Caco-2 (cell line): Measurements from ENCODE around the gene PPCS. TPM values are rescaled to one million over a fixed set of nuclear protein-coding genes. Genes with fewer than 3 reads are reported as not detected.

Source experiments
- BruUV-seq: library from RNA; stranded (reverse); fragments of 400-500 nt; replicated peaks from 2 replicates; lab custom pipeline; 2021; lab: Mats Ljungman, UMichigan
- CTCF ChIA-PET: fragments of 300-600 bp; sonication (Branson Sonifier 250); formaldehyde crosslinking; loops from one replicate; lab custom pipeline; 2022; ENCODE audit warnings: antibody characterized with exemption; lab: Charles Lee
- POLR2A ChIA-PET: fragments of 300-600 bp; sonication (Branson Sonifier 250); formaldehyde crosslinking; loops from one replicate; lab custom pipeline; 2022; ENCODE audit warnings: antibody characterized with exemption; lab: Charles Lee
- DNase-seq, 2 experiments: peaks; one replicate each; pipeline versions ENCODE4 v3.0.0 to v3.0.0-alpha.2; 2020 to 2022
- H3K27me3 ChIP-seq: replicated peaks from 2 replicates; pipeline ENCODE4 v1.6.0; 2011; ENCODE audit warnings: low read length; ENCODE audit not compliant: control insufficient read depth, insufficient read depth
- H3K36me3 ChIP-seq: 2 replicates; pipeline ENCODE4 v1.5.1; 2011; ENCODE audit warnings: low read length; ENCODE audit not compliant: control insufficient read depth, insufficient read depth
- H3K4me1 ChIP-seq: fragments of 250-450 bp; sonication (Bioruptor Pico); 2 replicates; pipeline ENCODE4 v1.5.1; 2020; ENCODE audit warnings: mild to moderate bottlenecking
- H3K4me3 ChIP-seq: 2 replicates; pipeline ENCODE4 v1.5.1; 2011; ENCODE audit warnings: low read depth, mild to moderate bottlenecking, control low read depth, low read length
- H3K9me3 ChIP-seq: fragments of 250-450 bp; sonication (Bioruptor Pico); 2 replicates; pipeline ENCODE4 v1.5.1; 2020; ENCODE audit warnings: mild to moderate bottlenecking, moderate library complexity
- H3K27ac Mint-ChIP-seq: one replicate; pipeline ENCODE4 v1.8.0; 2022; ENCODE audit warnings: mixed read lengths; ENCODE audit not compliant: unreplicated experiment
- H3K27me3 Mint-ChIP-seq: one replicate; pipeline ENCODE4 v1.8.0; 2022; ENCODE audit warnings: mixed read lengths; ENCODE audit not compliant: insufficient read depth, unreplicated experiment
- H3K36me3 Mint-ChIP-seq: one replicate; pipeline ENCODE4 v1.8.0; 2022; ENCODE audit warnings: mild to moderate bottlenecking, mixed read lengths; ENCODE audit not compliant: insufficient read depth, unreplicated experiment
- H3K4me1 Mint-ChIP-seq: one replicate; pipeline ENCODE4 v1.8.0; 2022; ENCODE audit warnings: low read depth, mixed read lengths; ENCODE audit not compliant: unreplicated experiment
- H3K4me3 Mint-ChIP-seq: one replicate; pipeline ENCODE4 v1.8.0; 2022; ENCODE audit warnings: mild to moderate bottlenecking, moderate library complexity, mixed read lengths; ENCODE audit not compliant: unreplicated experiment
- H3K9me3 Mint-ChIP-seq: one replicate; pipeline ENCODE4 v1.8.0; 2022; ENCODE audit warnings: mixed read lengths; ENCODE audit not compliant: unreplicated experiment
- CTCF ChIP-seq, 2 experiments: fragments of 200-600 bp in 1 of 2; IDR thresholded peaks; 1 replicate in 1 of 2; 2 replicates in 1 of 2; pipeline versions ENCODE4 v1.5.1 to v1.8.0; 2011 to 2022; ENCODE audit warnings: antibody characterized with exemption in 1 of 2, control low read depth in 1 of 2, inconsistent platforms in 1 of 2, low read depth in 1 of 2, low read length in 1 of 2, mild to moderate bottlenecking in 1 of 2, moderate library complexity in 1 of 2; ENCODE audit not compliant: insufficient read depth in 1 of 2, severe bottlenecking in 1 of 2, unreplicated experiment in 1 of 2
- intact Hi-C: fragments of 100-400 bp; cut with micrococcal nuclease; formaldehyde crosslinking; loops from one replicate; pipeline ENCODE4 v1.10.0; 2022; ENCODE audit not compliant: unreplicated experiment
- total RNA-seq: library from RNA; stranded (reverse); gene quantifications from 2 replicates; pipeline ENCODE4 v1.2.3, GENCODE V29; 2022

Gene PPCS
- total RNA-seq, 1 experiment from 2014 or later, result 41.0 TPM

- H3K4me3 Mint-ChIP-seq, result no peak overlapping the region
- H3K9me3 ChIP-seq, result no peaks in the 10 kb centered on the region
- POLR2A ChIA-PET, result no interaction called here
- intact Hi-C loops, result no loop called here
- DNase-seq, result no peak
- H3K4me3 ChIP-seq, result no peak overlapping the region
- H3K4me1 Mint-ChIP-seq, result peaks cover 16% of the 10 kb centered on the region
- H3K9me3 Mint-ChIP-seq, result no peaks in the 10 kb centered on the region
- H3K27ac Mint-ChIP-seq, result no peak overlapping the region
- H3K36me3 ChIP-seq, result no peaks in the 10 kb centered on the region
- peaks cover 10% of the 10 kb centered on the region for H3K4me1 ChIP-seq
- H3K27me3 Mint-ChIP-seq, result no peaks in the 10 kb centered on the region
- TF ChIP-seq CTCF (IDR thresholded peaks at IDR 0.05; ENCODE audit: insufficient read depth in 1 of 2, low read depth in 1 of 2, low read length in 1 of 2, severe bottlenecking in 1 of 2, unreplicated experiment in 1 of 2), result no peak
- CTCF ChIA-PET, result no interaction called here
- BruUV-seq, result no TSS peak
- no peaks in the 10 kb centered on the region for H3K27me3 ChIP-seq
- H3K36me3 Mint-ChIP-seq, result no peaks in the 10 kb centered on the region
These were observed 6.3 kb upstream of the PPCS start for GRCh38 chr1:42450061-42450460.

- no peak overlapping the region for H3K4me3 Mint-ChIP-seq
- H3K9me3 ChIP-seq, result no peaks in the 10 kb centered on the region
- no peaks in the 10 kb centered on the region for H3K27me3 ChIP-seq
- CTCF ChIA-PET, result no interaction called here
- H3K27ac Mint-ChIP-seq, result peak overlapping the region; percentile 14
- intact Hi-C loops, result no loop called here
- H3K36me3 Mint-ChIP-seq, result peaks cover 17% of the 10 kb centered on the region
- no TSS peak for BruUV-seq
- H3K9me3 Mint-ChIP-seq, result no peaks in the 10 kb centered on the region
- H3K4me3 ChIP-seq, result no peak overlapping the region
- no peak for DNase-seq
- no peaks in the 10 kb centered on the region for H3K27me3 Mint-ChIP-seq
- H3K4me1 Mint-ChIP-seq, result peaks cover 24% of the 10 kb centered on the region
- H3K4me1 ChIP-seq, result peaks cover 17% of the 10 kb centered on the region
- TF ChIP-seq CTCF (IDR thresholded peaks at IDR 0.05; ENCODE audit: insufficient read depth in 1 of 2, low read depth in 1 of 2, low read length in 1 of 2, severe bottlenecking in 1 of 2, unreplicated experiment in 1 of 2), result no peak
- POLR2A ChIA-PET, result no interaction called here
- no peaks in the 10 kb centered on the region for H3K36me3 ChIP-seq
These were observed 3.0 kb upstream of the PPCS start for GRCh38 chr1:42453386-42453785.

- DNase-seq, result no peak
- H3K4me1 Mint-ChIP-seq, result peaks cover 25% of the 10 kb centered on the region
- Histone ChIP-seq H3K4me1 (peaks cover 17% of the 10 kb centered on the region), H3K9me3 (no peaks in the 10 kb centered on the region), H3K4me3 (no peak overlapping the region), H3K27me3 (no peaks in the 10 kb centered on the region), H3K36me3 (no peaks in the 10 kb centered on the region)
- no peak for TF ChIP-seq CTCF (IDR thresholded peaks at IDR 0.05; ENCODE audit: insufficient read depth in 1 of 2, low read depth in 1 of 2, low read length in 1 of 2, severe bottlenecking in 1 of 2, unreplicated experiment in 1 of 2)
- H3K27ac Mint-ChIP-seq, result peak overlapping the region; percentile 85
- no peak overlapping the region for H3K4me3 Mint-ChIP-seq
- intact Hi-C loops, result no loop called here
- H3K9me3 Mint-ChIP-seq, result no peaks in the 10 kb centered on the region
- no TSS peak for BruUV-seq
- POLR2A ChIA-PET, result no interaction called here
- peaks cover 18% of the 10 kb centered on the region for H3K36me3 Mint-ChIP-seq
- CTCF ChIA-PET, result interaction anchor here (0.7 kb wide), 1 partner anchor 53 kb away, joined by 6 read pairs; no protein-coding TSS in a partner anchor
- H3K27me3 Mint-ChIP-seq, result no peaks in the 10 kb centered on the region
These were observed 1.9 kb upstream of the PPCS start for GRCh38 chr1:42454403-42454802.
